ENCODE data around the gene DENND4A.

DENND4A gene

GRCh38 chr15:65791335-65792137, 557 bp downstream of the DENND4A start (continued):
- TF ChIP-seq ZNF146 (tag by site-specific recombination; IDR thresholded peaks at IDR 0.05) (0 out of 2 replicates have a peak, but pooled peaks have one; percentile 2), KLF9 (tag by site-specific recombination; IDR thresholded peaks at IDR 0.05; ENCODE audit: low read depth) (peak; percentile 71), ZNF600 (tag by site-specific recombination; IDR thresholded peaks at IDR 0.05) (peak; percentile 89), SP7 (tag by site-specific recombination; IDR thresholded peaks at IDR 0.05) (peak; percentile 87), REST (tag by site-specific recombination; IDR thresholded peaks at IDR 0.05) (0 out of 2 replicates have a peak, but pooled peaks have one; percentile 39), WT1 (tag by site-specific recombination; IDR thresholded peaks at IDR 0.05) (peak; percentile 70), ZFHX2 (tag by site-specific recombination; conservative IDR thresholded peaks at IDR 0.05) (peak; percentile 96), ZFP69B (tag by site-specific recombination; IDR thresholded peaks at IDR 0.05) (0 out of 2 replicates have a peak, but pooled peaks have one; percentile 29), SCRT1 (tag by site-specific recombination; IDR thresholded peaks at IDR 0.05; ENCODE audit: borderline replicate concordance) (no peak; the same call in 1 of the 2 replicates), MZF1 (tag by site-specific recombination; IDR thresholded peaks at IDR 0.05; ENCODE audit: borderline replicate concordance) (0 out of 2 replicates have a peak, but pooled peaks have one; percentile 55), ZNF155 (tag by site-specific recombination; IDR thresholded peaks at IDR 0.05) (no peak), MEIS1 (CRISPR knock-in tag; IDR thresholded peaks at IDR 0.05; ENCODE audit: borderline replicate concordance) (no peak), ZSCAN30 (tag by site-specific recombination; IDR thresholded peaks at IDR 0.05) (peak; percentile 73), CTCF (tag by site-specific recombination; IDR thresholded peaks at IDR 0.05) (no peak), YY1 (tag by site-specific recombination; IDR thresholded peaks at IDR 0.05) (peak; percentile 44; the same call in 1 of the 2 replicates), ZNF391 (tag by site-specific recombination; IDR thresholded peaks at IDR 0.05; ENCODE audit: borderline replicate concordance, low read depth) (0 out of 2 replicates have a peak, but pooled peaks have one; percentile 39), ZNF473 (tag by site-specific recombination; IDR thresholded peaks at IDR 0.05) (no peak), ZNF16 (tag by site-specific recombination; IDR thresholded peaks at IDR 0.05; ENCODE audit: low read depth) (no peak), ZBTB8A (tag by site-specific recombination; IDR thresholded peaks at IDR 0.05) (peak; percentile 87), PRDM4 (tag by site-specific recombination; IDR thresholded peaks at IDR 0.05) (peak; percentile 49), ZBTB7A (tag by site-specific recombination; IDR thresholded peaks at IDR 0.05; ENCODE audit: low read depth) (no peak), IKZF3 (tag by site-specific recombination; IDR thresholded peaks at IDR 0.05) (peak; percentile 84), ZNF514 (tag by site-specific recombination; IDR thresholded peaks at IDR 0.05) (no peak), GLIS2 (tag by site-specific recombination; IDR thresholded peaks at IDR 0.05) (peak; percentile 82), ZSCAN23 (tag by site-specific recombination; IDR thresholded peaks at IDR 0.05) (0 out of 2 replicates have a peak, but pooled peaks have one; percentile 55), ZNF560 (tag by site-specific recombination; IDR thresholded peaks at IDR 0.05; ENCODE audit: borderline replicate concordance) (no peak), ZNF76 (tag by site-specific recombination; IDR thresholded peaks at IDR 0.05; ENCODE audit: borderline replicate concordance, low read depth) (peak; percentile 57), ZSCAN5A (tag by site-specific recombination; IDR thresholded peaks at IDR 0.05) (0 out of 2 replicates have a peak, but pooled peaks have one; percentile 44), ZNF843 (tag by site-specific recombination; IDR thresholded peaks at IDR 0.05) (no peak; the same call in 1 of the 2 replicates), ZBTB6 (tag by site-specific recombination; IDR thresholded peaks at IDR 0.05) (no peak)

Data from HEK293 (cell line).